ENCODE measurements around the gene ATAD3C.
"Not testable (repeated sequence)": the region's sequence is repeated elsewhere in the genome, so short reads cannot be mapped to it uniquely, and the experiment has no call there.

ATAD3C gene

DNA sequence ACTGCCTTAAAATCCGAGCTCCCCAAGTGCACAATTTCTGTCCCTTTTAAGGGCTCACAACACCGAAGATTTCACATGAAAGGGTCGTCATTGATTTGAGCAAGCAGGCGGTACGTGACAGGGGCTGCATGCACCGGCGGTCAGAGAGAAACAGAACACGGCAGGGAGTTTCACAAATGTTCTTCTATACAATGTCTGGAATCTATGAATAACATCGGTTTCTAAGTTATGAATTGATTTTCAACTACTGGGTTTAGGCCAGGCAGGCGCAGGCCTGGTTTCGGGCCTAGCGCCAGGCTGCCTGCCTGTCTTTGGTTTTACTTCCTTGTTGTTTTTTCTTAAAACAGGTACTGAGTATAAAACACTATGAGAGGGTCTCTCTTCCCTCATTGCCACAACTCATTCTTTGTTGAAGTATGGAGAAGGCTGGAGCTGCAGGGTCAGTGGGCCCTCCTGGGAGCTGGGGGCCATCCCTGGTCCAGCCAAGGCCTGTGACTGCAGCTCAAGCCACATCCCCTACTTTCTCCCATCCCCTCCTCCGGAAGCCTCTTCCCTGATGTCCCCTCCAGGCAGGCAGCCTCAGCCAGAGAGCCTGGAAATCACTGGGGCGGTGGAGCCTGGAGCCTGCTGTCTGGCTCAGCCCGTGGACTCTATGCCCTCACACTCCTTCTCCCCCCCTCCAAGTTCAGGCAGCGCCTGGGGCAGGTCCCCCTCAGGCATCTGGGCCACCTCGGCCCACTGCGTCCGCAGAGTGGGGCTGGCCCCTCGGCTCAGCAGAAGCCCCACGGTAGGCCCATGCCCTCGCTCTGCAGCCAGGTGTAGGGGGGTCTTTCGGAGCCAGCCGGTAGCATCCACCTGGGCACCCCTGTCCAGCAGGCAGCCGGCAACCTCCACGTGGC is 30.8 kb upstream of the ATAD3C start:
- DNase-seq (ENCODE audit: insufficient read length, low spot score) = no peak
- no peak for FAIRE-seq

DNA sequence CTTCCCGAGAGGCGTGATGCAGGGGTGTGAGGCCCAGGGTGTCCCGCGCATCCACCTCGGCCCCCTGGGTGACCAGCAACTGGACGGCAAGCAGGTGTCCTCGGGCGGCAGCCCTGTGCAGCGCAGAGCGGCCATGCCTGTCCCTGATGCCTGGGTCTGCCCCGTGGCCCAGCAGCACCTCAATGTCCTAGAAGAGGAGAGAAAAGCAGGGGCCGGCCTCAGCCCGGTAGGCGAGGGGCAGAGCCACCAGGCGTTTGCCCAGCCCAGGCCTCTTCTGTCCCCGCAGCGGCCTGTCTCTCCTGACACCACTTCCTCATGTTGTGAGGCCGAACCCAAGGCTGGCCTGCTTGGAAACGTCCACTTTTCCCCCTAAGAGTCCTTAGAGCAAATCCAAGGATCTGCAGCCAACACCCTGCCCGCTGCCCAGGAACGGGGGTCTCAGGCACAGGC is 30.1 kb upstream of the ATAD3C start:
- no peak for FAIRE-seq
- DNase-seq (ENCODE audit: insufficient read length, low spot score) = no peak

DNA sequence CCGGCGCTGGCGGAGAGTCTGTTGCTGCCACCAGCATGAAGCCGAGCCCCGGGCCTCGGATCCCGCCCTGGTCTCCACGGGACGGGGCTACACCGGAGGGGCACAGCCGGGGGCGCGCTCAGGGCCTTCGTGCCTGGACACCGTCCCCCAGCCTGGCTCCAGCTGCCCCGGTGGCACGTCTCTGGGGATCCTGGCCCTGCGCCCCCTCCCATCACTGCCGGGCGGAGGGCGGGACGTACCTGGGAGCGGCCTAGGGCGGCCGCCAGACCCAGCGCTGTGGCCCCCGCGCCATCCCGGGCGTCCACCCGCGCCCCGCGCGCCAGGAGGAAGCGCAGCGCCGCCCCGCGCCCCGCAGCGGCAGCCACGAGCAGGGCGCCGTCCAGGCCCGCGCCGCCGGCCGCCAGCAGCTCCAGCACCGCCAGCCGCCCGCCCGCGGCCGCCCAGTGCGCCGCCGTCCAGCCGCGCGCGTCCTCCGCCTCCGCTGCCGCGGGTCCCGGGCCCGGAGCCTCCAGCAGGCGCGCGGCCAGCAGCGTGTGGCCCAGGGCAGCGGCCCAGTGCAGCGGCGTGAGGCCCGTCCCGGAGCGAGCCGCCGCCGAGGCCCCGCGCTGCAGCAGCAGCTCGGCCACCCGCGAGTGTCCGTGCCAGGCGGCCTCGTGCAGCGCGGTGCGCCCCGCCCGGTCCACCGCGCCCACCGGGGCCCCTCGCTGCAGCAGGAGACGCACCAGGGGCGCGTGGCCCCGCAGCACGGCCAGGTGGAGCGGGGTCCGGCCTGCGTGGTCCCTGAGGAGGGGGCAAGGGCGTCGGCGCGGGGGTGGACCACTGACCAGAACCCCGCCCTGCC is 29.5 kb upstream of the ATAD3C start:
- FAIRE-seq = no peak
- no peak for DNase-seq (ENCODE audit: insufficient read length, low spot score)

DNA sequence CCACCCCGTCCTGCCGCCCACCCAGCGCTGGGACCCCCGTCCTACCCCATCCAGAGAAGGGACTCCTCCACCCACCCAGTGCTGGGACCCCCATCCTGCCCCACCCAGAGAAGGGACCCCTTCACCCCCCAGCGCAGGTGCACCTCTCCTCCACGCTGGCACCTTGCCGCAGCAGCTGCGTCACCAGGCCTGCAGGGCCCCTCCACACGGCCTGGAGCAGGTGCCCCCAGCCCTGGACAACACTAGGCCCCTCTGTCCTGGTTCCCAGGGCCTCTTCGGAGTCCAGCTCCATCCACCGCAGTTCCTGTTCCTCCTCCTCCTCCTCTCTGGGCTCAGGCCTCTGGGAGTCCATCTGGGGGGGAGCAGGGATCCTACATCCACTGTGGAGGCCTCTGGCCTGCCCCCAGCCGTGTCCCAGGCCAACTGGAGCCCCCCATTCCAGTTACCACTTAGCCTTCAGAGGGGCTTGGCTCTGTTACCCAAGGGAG is 28.8 kb upstream of the ATAD3C start:
- DNase-seq (ENCODE audit: insufficient read length, low spot score) (no peak), FAIRE-seq (no peak)

DNA sequence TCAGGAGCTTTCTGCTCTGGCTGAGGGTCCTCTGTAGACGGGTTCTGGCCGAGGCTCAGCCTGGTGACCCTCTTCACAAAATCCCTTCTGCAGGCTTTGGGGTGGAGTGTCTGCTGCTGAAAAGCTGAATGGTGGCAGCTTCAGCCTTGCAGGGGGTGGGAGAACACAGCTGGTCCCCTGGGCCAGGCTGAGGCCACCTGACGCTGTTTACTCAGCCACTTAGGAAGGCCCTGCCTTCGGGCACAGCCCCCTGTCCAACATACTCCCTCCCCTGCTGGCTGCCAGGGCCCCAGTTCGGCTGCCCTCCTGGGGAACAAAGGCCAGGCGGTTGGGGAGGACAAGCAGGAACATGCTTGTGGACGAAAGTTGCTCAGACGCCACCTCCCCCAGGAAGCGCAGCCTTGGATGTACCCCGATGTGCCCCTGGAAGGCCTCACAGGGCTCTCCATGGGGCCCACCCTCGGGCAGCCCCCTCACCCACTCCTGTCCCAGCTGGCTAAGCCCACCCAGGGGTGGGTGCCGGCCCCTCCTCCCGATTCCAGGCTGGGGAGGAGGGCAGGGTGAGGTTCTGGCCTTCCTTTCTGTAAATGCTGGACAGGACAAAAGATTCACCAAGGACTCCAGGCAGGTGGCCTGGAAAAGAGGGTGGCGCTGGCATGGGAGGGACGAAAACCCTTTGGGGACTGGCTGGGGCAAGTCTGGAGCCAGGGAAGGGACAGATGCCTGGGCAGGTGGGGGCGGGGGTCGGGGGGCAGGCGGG is 28.2 kb upstream of the ATAD3C start, which contains the start of gene ANKRD65:
Gene ANKRD65 (minus strand): TSS at position 130 of the 760 bp plus-strand sequence. CDS start 271 bp downstream, outside the sequence.
- DNase-seq (ENCODE audit: insufficient read length, low spot score) (no peak), FAIRE-seq (no peak)

DNA sequence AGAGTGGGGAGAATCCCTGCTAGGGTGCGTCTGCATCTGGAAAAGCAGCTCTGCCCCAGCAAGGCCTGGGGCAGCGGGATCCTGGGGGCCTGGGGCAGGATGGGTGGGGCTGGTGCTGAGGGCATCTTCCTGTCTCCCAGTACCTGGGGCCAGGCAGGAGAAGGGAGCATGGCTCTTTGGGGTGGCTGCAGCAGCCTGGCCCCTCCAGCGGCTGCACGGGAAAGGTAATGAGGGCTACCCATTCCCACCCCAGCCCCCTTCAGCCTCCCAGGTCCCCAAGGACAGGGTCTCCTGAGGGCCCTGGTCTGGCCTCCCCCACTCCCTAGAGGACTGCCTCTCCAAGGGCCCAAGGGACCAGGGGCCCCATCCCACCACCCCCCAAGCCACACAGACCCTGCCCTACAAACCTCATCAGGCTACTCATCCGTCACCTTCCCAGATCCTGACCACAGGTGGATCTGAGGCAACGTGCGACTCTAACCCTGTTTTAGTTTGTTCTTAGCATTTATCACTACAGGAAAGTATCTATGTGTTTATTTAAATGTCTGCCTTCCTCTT is 27.5 kb upstream of the ATAD3C start:
- DNase-seq (ENCODE audit: insufficient read length, low spot score) (no peak), FAIRE-seq (no peak)

- FAIRE-seq (no peak), DNase-seq (ENCODE audit: insufficient read length, low spot score) (no peak)
Measured at GRCh38 chr1:1422465-1423244, 26.8 kb upstream of the ATAD3C start.

GRCh38 chr1:1423245-1423597 is 26.3 kb upstream of the ATAD3C start:
- DNase-seq (ENCODE audit: insufficient read length, low spot score) = no peak

GRCh38 chr1:1424707-1425106 is 24.8 kb upstream of the ATAD3C start:
- FAIRE-seq = no peak
- no peak for DNase-seq (ENCODE audit: insufficient read length, low spot score)

More at GRCh38 chr1:1423245-1423597, 26.3 kb upstream of the ATAD3C start:
- no peak for FAIRE-seq

- DNase-seq (ENCODE audit: insufficient read length, low spot score) = no peak
- no peak for FAIRE-seq
Measured at GRCh38 chr1:1425426-1425752, 24.1 kb upstream of the ATAD3C start.

GRCh38 chr1:1425753-1426495 is 23.6 kb upstream of the ATAD3C start:
- DNase-seq (ENCODE audit: insufficient read length, low spot score) (no peak), FAIRE-seq (no peak)

DNA sequence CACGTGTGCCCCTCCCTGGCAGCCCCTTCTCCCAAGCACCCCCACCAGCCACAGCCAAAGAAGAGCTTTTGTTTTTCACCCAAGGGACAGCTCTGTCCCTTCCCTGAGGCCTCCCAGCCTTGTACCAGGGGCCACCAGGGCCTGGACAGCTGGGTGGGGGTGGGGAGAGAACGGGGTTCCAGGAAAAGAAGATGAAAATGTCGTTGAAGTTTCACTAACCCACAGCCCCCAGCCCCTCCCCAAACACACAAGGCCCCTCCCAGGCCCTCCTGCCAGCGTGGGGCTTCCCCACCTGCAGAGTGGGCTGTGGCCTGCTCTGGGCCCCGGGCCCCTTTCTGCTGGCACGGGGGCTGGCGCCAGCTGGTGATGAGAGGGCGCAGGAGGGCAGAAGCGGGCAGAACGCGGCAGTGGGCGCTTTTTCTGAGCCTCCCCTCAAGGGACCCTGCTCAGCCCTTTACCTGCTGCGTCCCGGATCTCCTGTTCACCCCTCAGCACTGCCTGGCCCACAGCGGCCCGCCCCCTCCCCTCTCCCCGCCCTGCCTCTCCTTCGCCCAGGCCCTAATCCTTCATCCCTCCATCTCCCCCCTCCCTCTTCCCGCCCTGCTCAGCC is 22.9 kb upstream of the ATAD3C start:
- FAIRE-seq (no peak), DNase-seq (ENCODE audit: insufficient read length, low spot score) (no peak)

DNA sequence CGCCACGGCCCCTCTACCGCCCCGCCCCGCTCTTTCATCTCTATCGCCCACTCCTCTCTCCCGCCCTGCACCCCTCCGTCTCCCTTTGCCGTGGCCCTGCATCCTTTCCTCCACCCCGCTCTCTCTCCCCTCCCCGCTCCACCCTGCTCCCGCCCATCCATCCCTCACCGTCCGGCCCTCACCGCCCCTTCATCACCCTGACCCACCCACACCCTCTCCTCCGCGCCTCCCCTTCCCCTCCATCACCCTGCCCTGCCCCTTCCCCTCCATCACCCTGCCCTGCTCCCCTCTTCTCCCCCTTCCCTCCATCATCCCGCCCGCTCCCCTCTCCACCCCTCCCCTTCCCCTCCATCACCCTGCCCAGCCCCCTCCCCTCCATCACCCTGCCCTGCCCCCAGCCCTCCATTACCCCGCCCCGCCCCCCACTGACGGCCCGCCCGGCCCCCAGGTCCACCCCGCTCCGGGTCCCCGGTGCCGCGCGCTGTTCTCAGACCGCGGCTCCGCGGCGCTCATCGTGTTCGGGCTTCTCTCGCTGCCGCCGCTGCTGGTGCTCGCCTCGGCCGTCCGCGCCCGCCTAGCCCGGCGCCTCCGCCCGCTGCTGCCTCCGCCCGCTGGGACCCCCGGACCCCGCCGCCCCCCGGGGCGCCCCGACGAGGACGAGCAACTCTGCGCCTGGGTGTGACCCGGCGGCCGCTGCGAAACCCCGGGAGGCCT is 22.2 kb upstream of the ATAD3C start:
- DNase-seq (ENCODE audit: insufficient read length, low spot score) (no peak), FAIRE-seq (peak; percentile 97)

DNA sequence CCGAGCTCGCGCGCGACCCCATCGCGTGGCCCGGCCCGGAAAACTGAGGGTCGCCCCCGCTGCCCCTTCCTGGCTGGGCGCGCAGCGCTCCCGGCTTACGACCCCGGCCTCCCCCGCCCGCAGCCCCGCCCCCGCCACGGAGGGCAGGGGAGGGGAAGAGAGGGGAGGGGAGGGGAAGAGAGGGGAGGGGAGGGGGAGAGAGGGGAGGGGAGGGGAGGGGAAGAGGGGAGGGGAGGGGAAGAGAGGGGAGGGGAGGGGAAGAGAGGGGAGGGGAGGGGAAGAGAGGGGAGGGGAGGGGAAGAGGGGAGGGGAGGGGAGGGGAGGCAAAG is 21.7 kb upstream of the ATAD3C start:
- no peak for FAIRE-seq

GRCh38 chr1:1428174-1428573 is 21.3 kb upstream of the ATAD3C start:
- no peak for DNase-seq (ENCODE audit: insufficient read length, low spot score)
- FAIRE-seq = peak; percentile 57

More for the DNA sequence above, 21.7 kb upstream of the ATAD3C start:
- no peak for DNase-seq (ENCODE audit: insufficient read length, low spot score)

- not testable (repeated sequence) for FAIRE-seq
Measured at GRCh38 chr1:1428967-1429366, 20.5 kb upstream of the ATAD3C start.

DNA sequence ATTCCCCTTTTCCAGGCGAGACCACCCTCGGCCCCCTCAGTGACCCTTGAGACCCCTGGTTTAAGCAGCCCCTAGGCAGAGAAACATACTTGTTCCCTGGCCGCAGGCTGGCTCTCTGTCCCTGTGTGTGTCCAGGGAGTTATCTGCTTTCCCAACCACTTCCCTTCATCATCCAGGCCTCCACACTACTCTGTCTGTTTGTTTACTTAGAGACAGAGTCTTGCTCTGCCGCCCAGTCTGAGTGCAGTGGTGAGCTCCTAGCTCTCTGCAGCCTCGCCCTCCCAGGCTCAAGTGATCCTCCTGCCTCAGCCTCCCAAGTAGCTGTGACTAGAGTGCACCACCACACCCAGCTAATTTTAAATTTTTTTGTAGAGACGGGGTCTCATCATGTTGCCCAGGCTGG is 19.8 kb upstream of the ATAD3C start:
- DNase-seq (ENCODE audit: insufficient read length, low spot score) (no peak), FAIRE-seq (no peak)

More at GRCh38 chr1:1428967-1429366, 20.5 kb upstream of the ATAD3C start:
- not testable (repeated sequence) for DNase-seq (ENCODE audit: insufficient read length, low spot score)
